Uterus (tissue), 4 donors: Measurements from ENCODE around the gene ZBTB7C. TPM values are rescaled to one million over a fixed set of nuclear protein-coding genes. Genes with fewer than 3 reads are reported as not detected.

ENCODE experiments used
- DNase-seq, 2 donors: peaks; one replicate each; pipeline ENCODE4 v3.0.0-alpha.2; 2019 to 2020
- H3K27ac ChIP-seq, 2 donors: fragments of 200-600 bp; sonication (generic); 1 replicate in 1 of 2; 2 replicates in 1 of 2; pipeline ENCODE4 v1.5.1; 2016 to 2018
- H3K27me3 ChIP-seq, 2 donors: fragments of 200-600 bp; sonication (generic); one replicate each; pipeline ENCODE4 v1.5.1; 2018 to 2019; ENCODE audit warnings: control low read depth in 1 of 2
- H3K36me3 ChIP-seq, 2 donors: fragments of 200-600 bp; sonication (generic); one replicate each; pipeline ENCODE4 v1.5.1; 2019; ENCODE audit warnings: control low read depth in 1 of 2
- H3K4me1 ChIP-seq, 2 donors: fragments of 200-600 bp; sonication (generic); one replicate each; pipeline ENCODE4 v1.5.1; 2018 to 2019; ENCODE audit warnings: control low read depth in 1 of 2
- H3K4me3 ChIP-seq, 2 donors: fragments of 200-600 bp; sonication (generic); 1 replicate in 1 of 2; 2 replicates in 1 of 2; pipeline ENCODE4 v1.5.1; 2018 to 2019; ENCODE audit warnings: mild to moderate bottlenecking in 1 of 2
- H3K9me3 ChIP-seq, 2 donors: fragments of 200-600 bp; sonication (generic); one replicate each; pipeline ENCODE4 v1.5.1; 2019; ENCODE audit warnings: control low read depth in 1 of 2
- CTCF ChIP-seq, 4 experiments: fragments of 200-600 bp in 2 of 4; fragments of 450-650 bp in 2 of 4; sonication (generic) in 2 of 4; IDR thresholded peaks; one replicate each; pipeline ENCODE4 v1.5.1; 2016 to 2019; ENCODE audit warnings: antibody characterized with exemption in 4 of 4, mild to moderate bottlenecking in 2 of 4, moderate library complexity in 1 of 4
- POLR2A ChIP-seq, 2 donors: fragments of 450-650 bp; IDR thresholded peaks; one replicate each; pipeline ENCODE4 v1.6.1; 2016; ENCODE audit warnings: antibody characterized with exemption in 2 of 2, mild to moderate bottlenecking in 1 of 2, moderate library complexity in 1 of 2
- intact Hi-C: fragments of 100-400 bp; cut with DNase I; formaldehyde crosslinking; loops from one replicate; pipeline ENCODE4 v1.15.1; 2023; ENCODE audit warnings: low total_unique reads
- total RNA-seq, 4 donors: library from RNA; depleted of rRNA in 3 of 4; stranded (reverse); fragments of >200 nt in 3 of 4; gene quantifications; one replicate each; pipeline versions ENCODE4 v1.1.0 to v1.2.4, GENCODE V29; 2014 to 2023
- donor health status: DM: yes; HTN: yes; CAD: no.

The ZBTB7C gene
- total RNA-seq, 4 donors from 2014 or later = 1.0 to 11.2 (median 7.9) TPM

GRCh38 chr18:48137374-48138081 is 271.7 kb downstream of the ZBTB7C start:
- Histone ChIP-seq H3K36me3 (no peaks in the 10 kb centered on the region), H3K4me1 (no peaks in the 10 kb centered on the region), H3K27me3 (no peaks in the 10 kb centered on the region), H3K27ac (no peak overlapping the region), H3K9me3 (no peaks in the 10 kb centered on the region), H3K4me3 (peak overlapping the region; percentile 29 to 77)
- intact Hi-C loops = no loop called here
- no peak for TF ChIP-seq POLR2A (IDR thresholded peaks at IDR 0.05)
- no peak for TF ChIP-seq CTCF (IDR thresholded peaks at IDR 0.05)
- DNase-seq = no peak

DNA sequence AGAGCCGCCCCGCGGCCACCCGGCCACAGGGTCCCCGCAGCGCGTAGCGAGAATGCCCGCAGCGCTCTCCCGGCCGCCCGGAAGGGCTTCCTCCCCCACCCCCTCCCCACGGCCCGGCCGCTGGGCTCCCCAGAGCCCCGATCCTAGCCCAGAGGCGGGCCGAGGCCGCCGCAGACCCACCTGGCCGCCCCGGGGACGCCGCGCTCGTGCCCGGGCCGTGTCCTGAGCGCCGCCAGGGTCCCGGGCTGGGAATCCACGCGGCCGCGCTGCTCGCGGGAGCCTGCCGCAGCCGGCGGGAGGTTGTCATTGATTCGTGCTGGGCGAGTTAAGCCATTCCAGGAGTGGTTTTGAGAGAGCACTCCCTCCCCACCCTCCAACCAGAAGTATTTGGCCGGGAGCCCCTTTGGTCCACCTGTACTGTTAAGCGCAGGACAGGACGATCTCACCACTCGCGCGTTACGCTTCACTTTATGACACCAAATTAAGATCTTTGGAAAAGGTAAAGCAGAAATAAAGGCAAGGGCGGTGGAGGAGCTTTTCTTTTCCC is 272.3 kb downstream of the ZBTB7C start:
- intact Hi-C loops = no loop called here
- Histone ChIP-seq H3K27me3 (no peaks in the 10 kb centered on the region), H3K9me3 (no peaks in the 10 kb centered on the region), H3K4me3 (peak overlapping the region; percentile 29 to 77), H3K27ac (peak overlapping the region in 1 of 2 donors; percentile 51), H3K4me1 (no peaks in the 10 kb centered on the region), H3K36me3 (no peaks in the 10 kb centered on the region)
- DNase-seq = peak in 1 of 2 donors; percentile 27
- no peak for TF ChIP-seq CTCF (IDR thresholded peaks at IDR 0.05)
- TF ChIP-seq POLR2A (IDR thresholded peaks at IDR 0.05) = no peak

DNA sequence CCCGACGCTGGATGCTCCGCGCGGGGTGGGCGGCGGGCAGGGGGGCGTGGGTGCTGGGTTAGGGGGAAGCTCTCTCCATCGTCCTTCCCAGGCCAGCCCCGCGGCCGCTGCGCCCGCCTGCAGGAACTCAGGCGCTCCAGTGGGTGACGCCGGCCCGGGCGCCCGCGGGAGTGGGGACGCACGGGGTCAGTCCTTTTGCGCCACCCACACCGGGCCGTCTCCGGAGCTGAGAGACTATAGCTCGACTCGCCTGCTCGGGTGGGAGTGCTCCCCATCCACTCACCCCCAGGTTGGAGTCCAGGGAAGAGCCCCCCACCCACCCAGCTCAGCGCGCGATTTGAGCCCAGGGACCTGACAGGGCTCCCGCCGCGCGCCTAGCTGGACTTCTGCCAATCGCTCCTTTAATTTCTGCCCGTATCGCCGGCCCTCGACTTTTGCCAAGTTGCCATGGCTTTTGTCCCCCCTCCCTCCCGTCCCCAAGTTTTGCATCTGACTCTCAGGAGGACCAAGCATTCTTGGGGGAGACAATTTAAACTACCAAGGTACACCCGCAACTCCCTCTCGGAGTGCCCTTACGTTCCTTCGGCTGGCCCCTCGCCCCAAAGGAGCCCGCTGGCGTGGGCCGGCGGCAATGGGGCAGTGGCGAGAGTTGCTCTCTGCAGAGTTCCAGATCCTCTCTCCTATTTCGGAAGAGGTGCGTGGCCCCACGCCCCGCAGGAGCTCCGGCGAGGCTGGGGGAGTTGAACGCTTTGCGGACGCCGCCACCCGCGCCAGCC is 272.9 kb downstream of the ZBTB7C start:
- H3K9me3 ChIP-seq = no peaks in the 10 kb centered on the region
- no peaks in the 10 kb centered on the region for H3K27me3 ChIP-seq
- no peaks in the 10 kb centered on the region for H3K36me3 ChIP-seq
- peak overlapping the region in 1 of 2 donors; percentile 51 for H3K27ac ChIP-seq
- DNase-seq = peak in 1 of 2 donors; percentile 39
- intact Hi-C loops = no loop called here
- H3K4me1 ChIP-seq = no peaks in the 10 kb centered on the region
- TF ChIP-seq POLR2A (IDR thresholded peaks at IDR 0.05) (no peak), CTCF (IDR thresholded peaks at IDR 0.05) (peak in 1 of 4 experiments; percentile 18)
- H3K4me3 ChIP-seq = peak overlapping the region; percentile 29 to 77

DNA sequence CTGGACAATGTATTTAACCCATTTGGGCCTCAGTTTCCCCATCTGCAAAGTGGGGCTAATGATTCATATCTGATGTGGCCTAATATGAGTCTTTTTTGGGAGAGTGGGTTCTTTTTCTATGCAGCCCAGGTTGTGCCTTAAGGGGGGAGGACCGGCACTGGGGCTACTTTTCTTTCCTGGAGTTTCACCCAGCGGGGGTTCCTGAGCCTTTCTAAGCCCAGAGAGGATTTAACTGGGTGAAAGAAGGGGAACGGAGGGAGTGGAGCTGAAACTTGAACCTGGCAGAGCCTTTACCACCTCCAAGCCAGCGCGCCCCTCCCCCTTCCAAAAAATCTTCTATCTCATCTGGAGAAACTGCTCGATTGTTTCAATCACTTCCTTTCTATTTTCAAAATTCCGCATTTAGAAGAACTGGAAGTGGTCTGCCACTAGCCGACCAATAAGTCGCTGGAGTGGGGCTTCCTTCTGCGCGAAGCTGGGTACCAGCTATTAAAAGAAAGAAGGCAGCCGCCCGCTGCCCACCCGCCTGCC is 273.7 kb downstream of the ZBTB7C start:
- DNase-seq = no peak
- TF ChIP-seq CTCF (IDR thresholded peaks at IDR 0.05) (no peak), POLR2A (IDR thresholded peaks at IDR 0.05) (no peak)
- no peaks in the 10 kb centered on the region for H3K4me1 ChIP-seq
- H3K27ac ChIP-seq = peak overlapping the region in 1 of 2 donors; percentile 51
- H3K4me3 ChIP-seq = peak overlapping the region; percentile 29 to 77
- no peaks in the 10 kb centered on the region for H3K36me3 ChIP-seq
- no peaks in the 10 kb centered on the region for H3K9me3 ChIP-seq
- intact Hi-C loops = no loop called here
- H3K27me3 ChIP-seq = no peaks in the 10 kb centered on the region
